Glomerular visceral epithelial cell (primary cell): ENCODE results near the gene DNPEP.

Source experiments
- DNase-seq: peaks from one replicate; pipeline ENCODE4 v3.0.0-alpha.2; 2016; ENCODE audit errors: extremely low spot score

The DNPEP gene

GRCh38 chr2:219362072-219362471 lies 25.6 kb downstream of the DNPEP start:
- DNase-seq = no peak

GRCh38 chr2:219358170-219359075 lies 29.3 kb downstream of the DNPEP start:
- DNase-seq = no peak

DNA sequence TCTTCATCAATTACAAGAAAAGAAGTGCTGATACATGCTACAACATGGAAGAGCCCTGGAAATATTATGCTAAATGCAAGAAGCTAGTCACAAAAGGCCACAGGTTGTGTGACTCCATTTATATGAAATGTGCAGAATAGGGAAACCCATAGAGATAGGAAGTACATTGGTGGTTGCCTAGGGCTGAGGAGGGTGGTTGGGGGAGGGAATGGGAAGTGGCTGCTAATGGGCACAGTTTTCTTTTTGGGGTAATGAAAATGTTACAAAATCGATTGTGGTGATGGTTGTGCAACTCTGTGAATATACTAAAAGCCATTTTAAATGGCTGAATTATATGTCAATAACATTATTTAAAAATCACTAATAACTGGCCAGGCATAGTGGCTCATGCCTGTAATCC lies 30.9 kb downstream of the DNPEP start:
- no peak for DNase-seq

- no peak for DNase-seq
Measured at GRCh38 chr2:219354582-219354981, 33.1 kb downstream of the DNPEP start.

GRCh38 chr2:219353129-219353528 lies 34.6 kb downstream of the DNPEP start:
- DNase-seq = no peak

- DNase-seq = peak; percentile 64
Measured at GRCh38 chr2:219352448-219353023, 35.2 kb downstream of the DNPEP start.

DNA sequence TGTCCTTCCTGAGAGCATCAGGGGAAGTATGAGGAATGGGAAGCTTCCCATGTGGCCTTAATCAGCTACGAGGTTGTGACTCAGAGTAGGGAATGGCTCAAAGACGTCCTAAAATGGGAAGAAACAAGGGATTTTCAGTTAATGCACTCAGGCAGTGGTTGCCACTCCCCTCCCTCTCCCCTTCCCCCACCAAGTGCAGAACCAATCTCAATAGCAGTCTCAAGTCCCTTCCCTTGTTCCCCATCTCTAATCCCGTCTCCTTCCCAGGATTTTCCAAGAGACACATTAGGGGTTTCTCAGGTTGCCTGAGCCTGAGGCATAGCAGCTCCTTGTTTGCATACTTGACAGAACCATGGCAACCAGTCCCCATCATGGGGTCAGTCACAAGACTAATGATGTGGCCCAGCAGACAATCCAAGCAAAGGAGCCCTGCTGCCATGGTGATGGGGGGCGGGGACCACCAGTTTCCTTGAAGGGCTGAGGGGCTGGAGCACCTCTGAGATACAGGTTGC lies 36.9 kb downstream of the DNPEP start:
- no peak for DNase-seq

DNA sequence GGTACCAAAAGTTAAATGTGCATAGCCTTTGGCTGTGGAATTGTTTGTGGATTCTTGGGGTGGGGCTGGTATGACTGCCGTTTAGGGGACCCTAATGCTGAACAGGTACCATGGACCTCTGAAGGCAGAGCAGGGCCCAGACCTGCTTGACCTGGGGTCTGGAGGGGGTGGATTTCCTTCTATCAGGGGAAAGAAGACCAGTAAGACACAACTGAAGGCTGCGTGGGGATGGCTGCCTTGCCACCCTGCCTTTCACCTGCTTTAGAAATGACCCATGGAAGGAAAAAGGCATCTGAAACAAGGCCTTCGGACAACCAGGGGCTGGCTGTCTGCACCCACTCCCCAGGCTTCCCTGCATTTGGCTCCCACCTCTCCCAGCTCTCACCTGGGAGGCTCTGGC lies 37.5 kb downstream of the DNPEP start:
- DNase-seq = no peak

DNA sequence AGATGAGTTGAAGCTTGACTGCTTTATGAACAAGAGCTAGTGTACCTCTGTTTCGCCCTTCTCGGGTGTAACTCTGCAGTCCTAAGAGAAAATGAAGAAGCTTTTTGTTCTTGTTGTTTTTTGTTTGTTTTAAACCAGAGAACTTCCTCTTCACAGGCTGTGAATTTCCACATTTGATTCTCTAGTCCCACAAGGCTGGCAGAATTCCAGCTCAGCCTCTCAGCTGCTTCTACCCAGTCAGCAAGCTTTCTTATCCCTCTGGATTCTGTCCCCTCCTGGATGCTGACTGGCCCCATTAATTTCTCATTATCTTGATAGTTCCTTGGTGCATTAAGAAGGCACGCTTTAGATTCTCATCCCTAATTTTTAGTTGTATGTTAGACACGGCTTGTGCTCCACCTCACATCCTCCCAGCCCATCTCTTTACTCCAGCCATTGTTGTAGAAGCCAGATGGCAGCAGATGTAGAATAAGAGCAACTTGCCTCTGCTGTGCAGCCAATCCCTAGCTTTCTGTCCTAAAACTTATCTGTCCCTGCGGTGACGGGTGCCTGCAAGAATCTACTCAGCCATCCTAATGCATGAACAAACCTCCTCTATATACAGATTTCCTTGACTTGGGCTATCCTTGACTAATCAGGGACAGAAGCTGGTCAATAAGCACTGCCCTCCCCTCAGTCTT lies 42.8 kb downstream of the DNPEP start:
- DNase-seq = peak; percentile 15

DNA sequence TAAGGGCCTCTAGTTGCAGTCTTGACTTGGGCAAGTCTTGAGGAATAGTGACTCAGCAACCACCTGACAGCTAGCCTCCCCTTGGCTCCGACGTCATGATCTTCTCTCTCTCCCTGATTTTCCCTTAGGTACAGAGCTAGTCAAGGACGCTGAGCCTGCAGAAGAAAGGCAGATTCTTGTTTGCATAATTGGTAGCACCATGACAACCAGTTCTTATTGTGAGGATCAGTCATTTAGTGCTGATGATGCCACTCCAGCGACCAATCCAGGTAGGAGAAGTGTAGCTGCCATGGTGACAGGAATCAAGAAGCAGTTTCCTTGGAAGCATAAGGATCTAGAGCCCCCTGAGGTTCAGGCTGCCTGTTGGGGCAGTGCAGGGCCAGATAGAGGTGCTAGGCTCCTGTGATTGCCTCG lies 52.3 kb downstream of the DNPEP start:
- no peak for DNase-seq

DNA sequence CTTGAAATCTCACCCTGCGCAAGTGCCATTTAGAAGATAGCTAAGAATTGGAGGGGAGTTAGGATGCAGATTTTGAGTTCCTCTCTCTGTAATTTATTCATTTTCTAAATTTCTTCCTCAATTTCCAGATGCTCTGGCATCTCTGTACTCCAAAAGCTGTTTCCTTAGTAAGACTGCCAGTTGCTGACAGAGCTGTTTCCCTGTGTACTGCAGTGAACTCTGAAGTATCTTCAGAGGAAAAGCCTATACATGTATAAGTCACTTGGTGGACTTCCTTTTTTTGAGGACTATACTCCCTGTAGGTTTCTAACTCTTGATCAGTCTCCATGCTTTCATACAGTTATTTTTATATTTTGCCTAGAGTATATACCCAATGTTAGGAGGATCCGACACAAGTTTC lies 53.6 kb downstream of the DNPEP start:
- DNase-seq = no peak

DNA sequence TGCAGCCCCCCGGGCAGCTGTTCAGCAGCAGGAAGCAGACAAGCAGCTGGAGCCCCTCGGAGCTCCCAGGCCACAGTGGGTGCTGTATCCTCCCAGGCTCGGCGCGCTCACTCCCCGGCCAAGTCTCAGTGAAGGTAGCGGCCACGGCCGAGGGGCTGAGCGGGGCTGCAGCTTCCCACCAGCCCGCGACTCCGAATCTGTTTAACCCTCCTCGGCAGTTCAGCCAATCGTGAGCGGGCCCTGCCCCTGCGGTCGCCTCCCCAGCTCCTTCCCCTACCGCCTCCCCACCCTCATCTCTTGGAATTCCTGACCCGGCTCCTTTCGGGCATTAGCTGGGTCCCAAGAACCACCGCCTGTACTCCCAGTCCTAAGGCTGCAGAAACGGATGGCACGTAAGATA lies 55.2 kb downstream of the DNPEP start, which contains the start of gene RESP18:
RESP18 (minus strand) TSS at position 203 of the 400 bp plus-strand sequence.
- no peak for DNase-seq

GRCh38 chr2:219331560-219332213 lies 56.0 kb downstream of the DNPEP start:
- no peak for DNase-seq

- DNase-seq = no peak
Measured at GRCh38 chr2:219327719-219328118, 60.0 kb downstream of the DNPEP start.

DNA sequence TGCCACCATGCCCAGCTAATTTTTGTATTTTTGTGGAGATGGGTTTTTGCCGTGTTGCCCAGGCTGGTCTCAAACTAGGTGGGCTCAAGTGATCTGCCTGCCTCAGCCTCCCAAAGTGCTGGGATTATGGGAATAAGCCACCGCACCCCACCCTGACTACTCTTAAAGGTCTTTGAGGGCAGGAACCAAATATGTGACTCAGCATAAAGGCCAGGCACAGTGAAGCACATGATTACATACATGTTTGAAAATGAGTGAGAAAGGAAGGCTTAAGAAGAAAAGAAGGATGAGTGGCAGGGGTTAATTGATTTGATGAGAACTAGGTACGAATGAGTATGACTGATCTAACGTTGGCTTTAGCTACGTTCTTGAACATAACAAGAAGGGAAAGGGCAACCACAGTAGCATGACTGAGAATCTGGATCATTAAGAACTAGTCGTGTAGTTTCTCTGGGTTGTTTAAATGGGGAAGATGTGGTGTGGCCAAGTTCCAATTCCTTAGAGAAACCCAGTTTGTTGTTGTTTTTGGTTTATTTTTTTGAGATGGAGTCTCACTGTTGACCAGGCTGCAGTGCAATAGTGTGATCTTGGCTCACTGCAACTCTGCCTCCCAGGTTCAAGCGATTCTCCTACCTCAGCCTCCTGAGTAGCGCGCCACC lies 61.9 kb downstream of the DNPEP start:
- no peak for DNase-seq

GRCh38 chr2:219325136-219325535 lies 62.6 kb downstream of the DNPEP start:
- no peak for DNase-seq

GRCh38 chr2:219323434-219323833 lies 64.3 kb downstream of the DNPEP start:
- DNase-seq = no peak
